Left lobe of liver (tissue), 2 donors: ENCODE results near the gene PLCB1. TPM values are rescaled to one million over a fixed set of nuclear protein-coding genes. Genes with fewer than 3 reads are reported as not detected.

ENCODE experiments used
- ATAC-seq: fragments of 200-7000 bp; cut with Tn5 transposase; one replicate; pipeline ENCODE4 v1.9.1; 2020; ENCODE audit warnings: mild to moderate bottlenecking, moderate library complexity
- DNase-seq: peaks from one replicate; pipeline ENCODE4 v3.0.0-alpha.2; 2020; ENCODE audit warnings: low spot score
- total RNA-seq: library from RNA; stranded (reverse); gene quantifications from one replicate; pipeline ENCODE4 v1.2.1, GENCODE V29; 2021
- donor health status: DM: no; HTN: no; CAD: no; lungs with moderate emphysema.
- donor health status: DM: no; HTN: yes; CAD: no.

Gene PLCB1
- total RNA-seq, 1 donor from 2014 or later: 3.9 TPM

DNA sequence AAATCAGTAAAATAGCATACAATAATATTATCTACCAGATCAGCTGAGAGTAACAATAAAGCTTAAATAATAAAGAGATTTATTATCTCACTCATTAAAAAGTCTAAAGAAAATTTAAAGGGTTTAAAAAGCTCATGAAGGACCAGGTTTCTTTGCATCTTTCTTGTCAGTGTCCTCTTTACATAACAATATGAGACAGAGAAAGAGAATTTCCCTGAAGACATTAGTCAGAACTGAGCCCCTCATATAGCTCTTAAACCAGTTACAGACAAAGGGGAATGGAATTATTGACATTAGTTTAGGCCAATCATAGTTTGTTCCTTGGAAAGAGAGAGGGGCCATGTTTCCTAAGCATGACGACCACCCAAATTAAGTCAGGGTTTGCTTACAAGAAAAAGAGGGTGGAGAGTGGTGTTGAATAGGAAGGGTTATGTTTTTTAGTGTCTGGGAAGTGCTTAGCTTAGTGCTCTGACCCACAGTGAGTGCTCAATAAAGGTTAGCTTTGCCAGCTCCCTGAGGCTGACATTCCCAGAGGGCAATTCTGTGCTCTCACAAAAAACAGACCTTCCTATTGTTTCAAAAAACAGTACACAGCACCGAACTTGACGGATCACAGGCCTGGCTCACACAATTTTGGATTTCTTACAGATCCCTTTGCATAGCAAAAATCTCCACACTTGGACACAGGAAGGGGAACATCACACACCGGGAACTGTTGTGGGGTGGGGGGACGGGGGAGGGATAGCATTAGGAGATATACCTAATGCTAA lies 3.6 kb upstream of the PLCB1 start:
- no peak for DNase-seq
- ATAC-seq: no peak

DNA sequence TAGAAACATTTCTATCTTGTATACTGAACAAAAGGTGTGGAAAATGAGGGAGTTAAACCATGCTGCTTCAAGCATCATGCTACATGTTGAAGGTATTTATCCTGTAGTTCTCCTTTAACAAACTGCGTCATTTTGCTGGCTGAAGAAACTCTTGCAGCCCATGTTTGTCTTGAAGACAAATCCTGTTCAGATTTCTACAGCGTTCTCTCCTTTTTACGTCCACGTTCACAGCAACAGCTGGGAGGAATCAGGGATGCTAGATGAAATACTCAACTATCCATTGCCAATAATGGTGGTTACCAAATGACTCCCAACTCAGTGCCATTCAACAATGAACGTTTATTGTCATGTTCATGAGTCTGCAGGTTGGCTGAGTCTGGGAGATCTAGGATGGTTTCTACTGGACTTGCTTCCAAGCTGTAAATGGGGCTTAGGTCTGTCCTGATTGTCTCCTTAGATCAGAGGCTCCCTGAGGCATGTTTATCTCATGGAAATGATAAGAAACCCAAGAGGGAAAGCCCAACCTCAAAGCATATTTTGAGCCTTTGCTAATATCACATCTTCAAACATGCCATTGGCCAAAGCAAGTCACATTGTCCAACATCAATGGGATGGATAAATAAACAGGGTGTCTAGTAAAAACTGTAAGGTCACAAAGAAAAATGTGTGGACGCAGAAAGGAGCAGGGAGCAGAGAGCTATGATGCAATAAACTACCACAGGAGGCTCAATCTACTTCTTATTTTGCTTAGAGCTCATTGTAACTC lies 2.7 kb upstream of the PLCB1 start:
- DNase-seq: no peak
- no peak for ATAC-seq

DNA sequence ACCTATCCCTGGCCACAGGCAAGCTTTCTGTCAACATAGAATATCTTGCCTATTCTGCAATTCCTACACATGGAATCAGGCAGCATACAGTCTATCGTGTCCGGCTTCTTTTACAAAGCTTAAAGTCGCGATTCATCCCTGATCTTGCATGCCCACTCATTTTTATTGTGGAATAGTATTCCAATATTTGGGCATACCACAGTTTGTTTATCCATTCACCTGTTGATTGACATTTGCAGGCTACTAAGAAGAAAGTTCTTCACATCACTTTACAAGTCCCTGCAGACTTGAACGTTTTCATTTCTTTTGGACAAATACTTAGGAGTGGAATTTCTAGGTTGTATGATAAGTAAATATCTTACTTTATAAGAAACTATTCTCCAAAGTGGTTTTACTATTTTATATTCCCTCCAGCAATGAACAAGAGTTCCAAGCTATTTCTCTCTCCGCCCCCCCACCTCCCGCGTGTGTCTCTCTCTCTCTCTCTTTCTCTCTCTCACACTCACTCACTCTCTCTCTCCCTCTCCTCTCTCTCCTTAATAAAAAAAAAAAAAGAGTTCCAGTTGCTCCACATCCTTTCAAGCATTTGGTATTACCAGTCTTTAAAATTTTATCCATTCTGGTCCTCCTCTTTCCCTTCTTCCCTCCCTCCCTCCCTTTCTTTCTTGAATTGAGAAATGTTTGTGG lies 1.1 kb upstream of the PLCB1 start:
- ATAC-seq (no peak), DNase-seq (no peak)

DNA sequence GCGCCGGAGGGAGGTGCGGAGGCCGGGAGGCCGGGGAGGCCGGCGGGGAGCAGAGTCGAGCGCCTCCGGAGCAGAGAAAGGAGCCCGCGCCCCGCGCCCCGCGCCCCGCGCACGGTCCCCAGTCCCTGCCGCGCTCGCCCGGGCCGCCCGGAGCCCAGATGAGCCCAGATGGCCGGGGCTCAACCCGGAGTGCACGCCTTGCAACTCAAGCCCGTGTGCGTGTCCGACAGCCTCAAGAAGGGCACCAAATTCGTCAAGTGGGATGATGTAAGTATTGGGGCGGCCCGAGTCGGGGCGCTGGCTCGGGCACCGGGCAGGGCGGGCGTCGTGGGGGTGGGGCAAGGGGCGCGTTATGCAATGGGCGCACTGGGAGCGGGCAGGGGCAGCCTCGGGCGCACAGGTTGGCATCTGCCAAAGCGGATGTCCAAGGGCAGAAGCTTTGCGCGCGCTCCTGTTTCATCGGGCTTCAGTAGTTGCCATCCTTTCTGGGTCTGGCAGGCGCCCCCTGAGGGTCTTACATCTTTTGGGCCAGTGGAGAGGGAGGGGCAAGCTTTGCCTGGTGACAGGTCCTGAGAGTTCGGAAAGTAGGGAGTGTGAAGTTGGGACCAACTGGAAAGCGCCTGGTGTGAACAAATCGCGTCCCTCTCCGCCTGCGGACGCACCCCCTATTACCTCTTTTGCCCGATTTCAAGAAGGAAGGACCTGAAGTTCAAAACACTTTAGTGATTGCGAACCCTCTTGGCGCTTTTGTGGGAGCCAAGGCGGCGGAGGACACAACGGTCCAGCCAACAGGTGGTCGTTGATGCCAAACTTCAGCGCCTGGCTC lies 631 bp downstream of the PLCB1 start:
- ATAC-seq (peak; percentile 59), DNase-seq (peak; percentile 58)

DNA sequence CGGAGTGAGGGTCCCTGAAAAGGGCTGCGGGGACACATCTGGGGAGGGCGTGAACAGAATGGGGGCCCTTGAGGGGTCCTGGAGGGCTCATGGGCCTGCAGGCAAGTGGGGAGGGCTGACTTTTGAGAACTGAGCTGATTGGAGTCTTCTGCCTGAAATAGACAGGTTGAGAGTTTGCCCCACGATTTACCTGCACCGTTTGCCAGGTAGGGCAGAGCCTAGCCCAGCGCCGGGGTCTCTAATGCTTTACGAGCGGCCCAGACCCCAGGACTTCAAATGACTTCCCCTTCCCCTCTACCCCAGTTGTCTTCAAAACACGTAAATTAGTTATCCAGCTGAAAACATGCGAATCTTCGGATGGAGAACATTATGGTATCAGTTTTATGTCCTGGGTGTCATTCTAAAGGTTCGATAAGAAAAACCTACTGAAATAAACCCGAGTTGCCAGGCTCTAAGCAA lies 1.3 kb downstream of the PLCB1 start:
- no peak for ATAC-seq
- DNase-seq: no peak

DNA sequence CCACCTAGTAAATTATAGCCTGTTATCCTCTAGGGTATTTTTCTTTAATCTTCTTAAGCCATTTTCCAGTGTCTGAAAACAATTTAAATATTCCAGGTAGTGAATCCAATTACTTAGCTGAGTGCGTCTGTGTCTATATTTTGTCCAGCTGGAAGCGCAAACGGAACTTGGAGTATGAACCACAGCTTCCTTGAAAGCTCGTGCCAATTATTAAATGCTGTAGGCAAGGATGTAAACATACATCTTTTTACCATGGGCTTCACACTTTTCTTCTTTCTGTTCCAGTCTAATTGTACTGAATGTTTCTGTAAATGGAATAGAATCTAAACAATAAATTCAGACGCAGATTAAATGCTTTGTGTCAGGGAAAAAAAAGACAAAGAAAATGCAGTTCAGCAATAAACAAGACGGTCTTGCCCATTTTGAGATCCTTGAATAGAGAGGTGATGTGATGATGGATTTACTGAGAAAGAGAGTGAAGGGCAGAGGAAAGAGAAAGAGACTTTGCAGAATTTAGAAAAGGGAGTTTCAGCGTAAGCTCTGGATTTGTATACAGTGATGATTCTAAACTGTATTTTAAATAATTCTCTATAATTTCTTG lies 1.9 kb downstream of the PLCB1 start:
- ATAC-seq (no peak), DNase-seq (no peak)

DNA sequence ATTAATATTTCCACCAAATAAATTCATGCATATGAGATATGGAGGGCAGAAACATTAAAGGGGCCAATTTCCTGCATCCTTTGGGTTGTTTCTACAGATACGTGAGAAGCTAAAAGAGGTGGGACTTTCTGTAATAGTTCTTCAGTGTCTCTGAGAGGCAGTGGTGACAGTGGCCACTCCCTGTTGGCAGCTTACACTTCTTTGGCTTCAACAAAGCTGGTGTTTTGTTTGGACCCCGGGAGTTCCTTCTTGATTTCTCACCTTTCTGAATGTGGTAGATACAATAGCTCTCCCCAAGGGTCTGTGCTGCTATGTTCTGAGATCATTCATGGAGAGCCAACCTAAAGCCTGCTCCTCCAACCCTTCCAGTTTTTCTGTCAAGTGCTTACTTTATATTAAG lies 7.8 kb downstream of the PLCB1 start:
- no peak for ATAC-seq

DNA sequence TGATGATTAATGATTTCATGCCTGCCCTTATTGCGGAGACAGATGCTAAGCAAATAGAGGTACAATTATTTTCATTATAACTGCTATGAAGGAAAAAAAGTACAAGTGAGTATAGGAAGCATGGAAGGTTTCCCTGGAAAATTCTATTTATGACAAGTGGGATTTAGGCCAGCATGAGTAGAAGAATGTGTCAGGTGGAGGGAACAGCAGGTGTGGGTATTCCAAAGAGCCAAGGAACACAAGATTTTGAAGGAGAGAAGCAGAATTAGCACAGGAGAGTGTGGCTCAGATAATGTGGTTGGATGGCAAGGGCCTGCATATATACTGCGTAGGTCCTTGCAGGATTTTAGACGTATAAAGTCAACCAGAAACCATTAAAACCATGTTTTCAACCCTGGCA lies 11.4 kb downstream of the PLCB1 start:
- no peak for DNase-seq
- no peak for ATAC-seq

More for the DNA sequence above, 7.8 kb downstream of the PLCB1 start:
- no peak for DNase-seq

DNA sequence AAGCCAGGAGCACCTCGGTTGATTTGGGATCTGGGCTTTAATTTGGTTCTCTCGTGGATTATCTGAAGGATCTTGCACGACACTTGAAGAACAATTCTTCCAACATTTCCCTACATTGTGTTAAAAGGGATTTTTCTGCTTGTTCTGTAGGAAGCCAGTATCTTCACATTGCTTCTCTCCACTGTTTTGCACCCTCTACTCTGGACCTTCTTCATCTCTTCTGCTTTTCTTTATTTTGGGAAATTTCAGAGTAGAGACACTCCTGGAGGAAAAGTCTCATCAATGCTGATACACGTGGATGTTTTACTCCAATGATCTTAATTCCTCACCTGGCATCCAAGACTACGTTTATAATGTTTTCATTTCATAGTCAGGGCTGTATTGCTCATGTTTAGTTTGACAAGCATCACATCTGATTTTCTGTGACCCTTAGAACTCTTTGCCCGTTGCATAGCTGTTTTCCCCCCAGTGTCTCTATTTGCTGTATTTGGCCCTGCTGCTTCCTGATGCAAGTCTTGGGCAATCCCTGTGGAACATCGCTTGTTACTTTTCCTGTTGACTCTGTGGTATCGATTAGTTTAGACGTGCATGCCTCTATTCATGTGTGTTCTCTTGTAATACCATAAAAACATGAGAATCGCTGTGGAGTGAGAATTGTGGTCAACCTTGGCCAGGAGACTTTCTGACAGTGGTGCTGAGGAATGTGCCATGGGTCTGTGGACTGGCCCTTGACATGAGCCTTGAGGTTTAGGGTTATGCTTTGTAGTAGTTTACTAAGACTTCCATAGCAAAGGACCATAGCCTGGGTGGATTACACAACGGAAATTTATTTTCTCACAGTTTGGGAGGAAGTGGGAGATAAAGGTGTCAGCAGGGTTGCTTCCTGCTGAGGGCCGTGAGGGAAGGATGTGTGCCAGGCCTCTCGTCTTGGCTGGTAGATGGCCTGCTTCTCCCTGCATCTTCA lies 12.5 kb downstream of the PLCB1 start:
- peak; percentile 50 for DNase-seq
- ATAC-seq: peak; percentile 87

DNA sequence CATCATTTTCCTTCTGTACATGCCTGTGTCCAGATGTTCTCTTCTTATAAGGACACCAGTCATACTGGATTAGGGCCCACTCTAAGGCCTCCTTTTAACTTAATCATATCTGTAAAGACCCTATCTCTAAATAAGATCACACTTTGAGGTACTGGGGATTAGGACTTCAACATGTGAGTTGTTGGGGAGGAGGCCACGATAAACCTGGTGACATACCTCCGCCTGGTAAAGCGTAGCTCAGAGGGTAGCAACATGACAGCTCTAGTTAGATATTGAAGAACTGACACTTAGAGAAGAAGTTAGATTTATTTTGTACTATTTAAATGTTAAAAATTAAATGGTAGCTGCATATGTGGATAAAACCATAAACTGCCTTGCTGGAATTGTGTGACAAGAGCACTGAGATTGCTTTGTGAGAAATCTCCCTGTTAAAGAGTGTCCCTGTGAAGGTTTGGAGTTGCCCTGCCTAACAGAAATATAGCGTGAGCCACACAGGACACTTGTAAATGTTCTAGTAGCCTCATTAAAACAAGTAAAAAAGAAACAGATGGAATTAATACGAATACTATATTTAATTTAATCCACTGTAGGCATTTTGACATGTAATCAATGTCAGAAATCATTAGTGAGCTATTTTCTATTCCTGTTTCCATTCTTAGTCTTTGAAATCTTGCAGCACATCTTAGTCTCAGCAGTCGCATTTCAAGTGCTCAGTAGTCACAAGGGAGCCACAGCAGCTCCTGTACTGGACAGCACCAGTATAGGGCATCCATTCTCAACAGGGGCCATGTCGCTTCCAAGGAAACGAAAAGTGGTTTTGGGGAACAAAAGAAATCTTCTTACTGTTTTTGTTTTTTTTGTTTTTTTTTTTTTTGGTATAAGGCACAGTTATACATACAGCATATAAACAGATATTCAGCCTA lies 13.4 kb downstream of the PLCB1 start:
- ATAC-seq (no peak), DNase-seq (no peak)

DNA sequence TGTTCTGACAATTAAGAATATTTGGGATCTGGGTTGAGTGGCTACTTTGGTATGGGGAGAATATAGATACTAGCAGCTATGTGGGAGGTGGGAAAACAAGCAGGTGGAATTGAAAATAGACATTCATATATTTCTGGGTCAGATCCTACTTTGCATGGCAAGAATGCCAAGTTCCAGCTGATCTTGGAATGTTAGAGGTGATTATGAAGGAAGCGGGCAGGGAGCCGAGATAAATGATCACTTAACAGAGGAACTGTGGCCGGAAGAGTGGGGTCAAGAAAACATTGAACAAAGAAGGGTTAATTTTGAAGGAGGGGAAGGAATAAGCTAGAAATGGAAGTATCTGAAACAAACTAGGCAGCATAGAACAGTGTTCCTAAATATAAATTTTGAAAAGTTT lies 15.4 kb downstream of the PLCB1 start:
- ATAC-seq: no peak
- no peak for DNase-seq

DNA sequence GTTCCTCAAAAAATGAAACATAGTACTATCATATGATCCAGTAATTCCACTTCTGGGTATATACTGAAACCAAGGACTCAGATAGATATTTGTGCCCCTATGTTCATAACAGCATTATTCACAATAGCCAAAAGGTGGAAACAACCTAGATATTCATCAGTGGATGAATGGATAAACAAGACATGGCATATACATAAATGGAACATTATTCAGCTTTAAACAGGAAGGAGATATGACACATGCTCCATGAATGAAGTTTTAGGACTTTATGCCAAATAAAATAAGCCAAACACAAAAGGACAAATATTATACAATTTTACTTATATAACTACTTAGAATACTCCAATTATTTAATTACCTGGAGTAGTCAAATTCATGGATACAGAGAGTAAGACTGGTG lies 16.4 kb downstream of the PLCB1 start:
- ATAC-seq (no peak), DNase-seq (no peak)

DNA sequence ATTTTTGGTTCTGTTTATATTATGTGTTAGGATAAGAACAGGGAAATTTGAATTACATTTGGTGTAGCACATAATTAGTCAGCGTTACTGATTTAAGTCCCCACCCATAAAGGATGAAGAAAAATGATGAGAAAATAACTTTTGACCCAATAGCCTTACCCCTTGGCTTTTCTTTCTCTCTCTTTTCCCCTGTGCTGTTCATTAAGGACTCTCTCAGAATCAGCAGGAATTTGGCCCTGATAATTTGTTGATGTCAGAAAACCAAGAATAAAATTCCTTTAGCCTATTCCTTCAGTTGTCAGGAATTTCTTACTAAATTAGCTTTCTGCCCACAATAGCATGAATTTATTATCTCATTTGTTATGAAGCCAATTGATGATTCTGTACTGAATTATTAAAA lies 18.5 kb downstream of the PLCB1 start:
- DNase-seq (no peak), ATAC-seq (no peak)

DNA sequence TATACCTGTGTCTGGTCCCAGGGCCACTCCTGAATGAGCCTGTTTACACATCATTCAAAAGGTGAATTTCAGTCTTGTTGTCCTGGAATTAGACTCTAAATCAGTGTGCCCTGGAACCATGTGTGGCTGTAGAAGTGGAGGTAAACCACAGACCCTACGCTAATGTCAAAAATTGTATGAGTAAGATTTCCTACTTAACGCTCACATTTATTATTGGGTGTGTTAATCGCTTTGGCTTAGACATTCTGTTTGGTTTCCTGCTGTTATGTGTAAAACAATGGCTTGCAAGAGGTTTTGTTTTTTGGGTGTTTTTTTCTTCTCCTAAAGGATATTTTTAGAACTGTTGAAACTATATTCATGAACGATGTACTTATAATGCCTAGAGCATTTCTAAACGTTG lies 19.3 kb downstream of the PLCB1 start:
- ATAC-seq (no peak), DNase-seq (no peak)

DNA sequence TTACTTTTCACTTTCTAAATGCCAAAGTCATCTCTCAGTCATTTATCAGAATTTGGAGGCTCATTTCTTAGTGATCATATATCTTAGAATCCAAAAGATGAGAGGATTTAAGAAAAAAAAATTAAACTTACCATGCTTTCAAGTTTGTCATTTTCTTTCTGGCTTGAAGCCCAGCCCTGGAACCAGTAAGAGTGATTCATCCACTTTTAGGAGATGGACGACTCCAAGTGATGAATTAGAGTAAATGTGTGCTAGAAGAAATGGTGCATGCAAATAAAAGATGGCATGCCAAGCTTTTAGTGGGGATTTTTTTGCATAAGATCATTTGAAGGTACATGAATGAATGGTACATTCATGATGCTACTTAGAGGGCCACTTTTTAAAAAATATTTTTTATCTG lies 20.1 kb downstream of the PLCB1 start:
- no peak for ATAC-seq
- no peak for DNase-seq

DNA sequence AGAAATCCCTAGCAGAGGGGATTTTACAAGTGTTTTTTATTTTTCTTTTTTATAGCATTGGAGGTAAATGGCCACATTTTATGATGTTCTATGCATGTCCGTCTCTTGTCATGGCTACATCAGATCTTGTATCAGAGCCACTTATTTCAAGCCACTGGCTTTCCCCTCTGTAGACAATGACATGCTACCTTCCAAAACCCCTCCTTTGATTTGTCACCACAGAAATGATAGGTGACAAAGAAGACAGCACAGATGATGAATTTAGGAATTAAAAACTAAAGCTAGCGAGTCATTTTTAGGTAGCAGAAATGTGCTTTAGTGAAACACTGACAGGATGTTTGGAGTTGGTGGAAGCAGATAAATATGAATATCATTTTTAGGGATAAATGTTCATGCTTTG lies 20.8 kb downstream of the PLCB1 start:
- DNase-seq (no peak), ATAC-seq (no peak)

DNA sequence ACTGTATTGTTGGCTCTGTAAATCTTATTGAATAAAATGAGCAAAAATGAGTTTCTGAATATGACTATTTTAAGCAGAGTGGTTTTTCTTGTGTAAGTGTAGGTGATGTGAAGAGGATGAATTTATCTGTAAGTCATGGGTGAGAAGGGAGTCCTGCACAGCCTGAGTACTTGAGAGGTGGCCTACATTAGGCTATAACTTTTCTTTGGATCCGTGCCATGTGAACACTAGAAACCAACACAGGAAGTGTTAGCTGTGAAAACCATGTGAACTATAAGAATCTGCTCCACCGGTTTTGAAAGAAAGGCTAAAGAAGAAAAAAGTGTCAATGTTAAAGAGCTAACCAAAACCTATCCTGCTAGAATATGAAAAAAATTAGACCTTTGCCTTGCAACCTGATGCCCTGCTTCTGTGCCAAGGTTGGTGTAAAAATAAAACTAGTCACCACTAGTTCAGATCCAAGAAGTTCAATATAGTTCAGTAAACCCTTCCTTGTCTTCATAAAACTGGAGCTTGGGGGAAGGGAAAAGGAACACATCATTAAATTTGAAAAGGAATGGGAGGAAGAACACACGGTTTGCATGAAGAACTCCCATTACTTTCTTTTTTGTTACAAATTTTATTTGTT lies 21.3 kb downstream of the PLCB1 start:
- DNase-seq (no peak), ATAC-seq (peak; percentile 11)

DNA sequence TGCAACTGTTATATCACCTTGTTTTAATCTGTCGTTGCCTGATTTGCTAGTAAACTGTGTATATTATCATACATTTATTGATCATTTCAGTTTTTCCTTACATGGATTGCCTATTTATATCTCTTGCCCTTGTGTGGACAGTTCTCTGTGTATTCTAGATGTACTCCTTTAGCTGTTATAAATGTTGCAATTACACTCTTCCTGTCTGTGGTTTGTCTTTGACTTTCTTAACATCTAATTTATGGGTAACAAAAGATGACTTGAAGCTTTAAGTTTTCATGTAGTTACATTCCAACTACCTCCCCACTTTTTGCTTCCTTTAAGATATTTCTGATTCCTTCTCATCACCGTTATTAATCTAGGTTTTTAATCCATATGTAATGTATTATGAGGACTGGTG lies 22.6 kb downstream of the PLCB1 start:
- DNase-seq (no peak), ATAC-seq (no peak)
